ENCODE measurements around the gene PLEK. TPM values are rescaled to one million over a fixed set of nuclear protein-coding genes. Genes with fewer than 3 reads are reported as not detected.

The PLEK gene
- total and polyA plus RNA-seq, 8 donors = 0.45 to 18.1 (median 3.8) TPM

GRCh38 chr2:68431316-68431972 lies 66.4 kb downstream of the PLEK start:
- intact Hi-C loops (cut with DNase I; ENCODE audit: low total_unique reads) = no loop called here
- Histone ChIP-seq H3K4me3 (no peak overlapping the region), H3K4me1 (peaks cover 14 to 35% (median 21%) of the 10 kb centered on the region in 4 donors), H3K36me3 (no peaks in the 10 kb centered on the region), H3K9me3 (no peaks in the 10 kb centered on the region), H3K27ac (no peak overlapping the region), H3K27me3 (no peaks in the 10 kb centered on the region)
- WGBS, 5 donors = 80 to 84% (median 81%) methylated on average over 6 to 8 of the region's 8 CpGs
- no peak for TF ChIP-seq POLR2A (IDR thresholded peaks at IDR 0.05)
- no peak for TF ChIP-seq EP300 (IDR thresholded peaks at IDR 0.05)
- no peak for TF ChIP-seq POLR2AphosphoS5 (IDR thresholded peaks at IDR 0.05)
- TF ChIP-seq CTCF (IDR thresholded peaks at IDR 0.05) = no peak
- DNase-seq = no peak

DNA sequence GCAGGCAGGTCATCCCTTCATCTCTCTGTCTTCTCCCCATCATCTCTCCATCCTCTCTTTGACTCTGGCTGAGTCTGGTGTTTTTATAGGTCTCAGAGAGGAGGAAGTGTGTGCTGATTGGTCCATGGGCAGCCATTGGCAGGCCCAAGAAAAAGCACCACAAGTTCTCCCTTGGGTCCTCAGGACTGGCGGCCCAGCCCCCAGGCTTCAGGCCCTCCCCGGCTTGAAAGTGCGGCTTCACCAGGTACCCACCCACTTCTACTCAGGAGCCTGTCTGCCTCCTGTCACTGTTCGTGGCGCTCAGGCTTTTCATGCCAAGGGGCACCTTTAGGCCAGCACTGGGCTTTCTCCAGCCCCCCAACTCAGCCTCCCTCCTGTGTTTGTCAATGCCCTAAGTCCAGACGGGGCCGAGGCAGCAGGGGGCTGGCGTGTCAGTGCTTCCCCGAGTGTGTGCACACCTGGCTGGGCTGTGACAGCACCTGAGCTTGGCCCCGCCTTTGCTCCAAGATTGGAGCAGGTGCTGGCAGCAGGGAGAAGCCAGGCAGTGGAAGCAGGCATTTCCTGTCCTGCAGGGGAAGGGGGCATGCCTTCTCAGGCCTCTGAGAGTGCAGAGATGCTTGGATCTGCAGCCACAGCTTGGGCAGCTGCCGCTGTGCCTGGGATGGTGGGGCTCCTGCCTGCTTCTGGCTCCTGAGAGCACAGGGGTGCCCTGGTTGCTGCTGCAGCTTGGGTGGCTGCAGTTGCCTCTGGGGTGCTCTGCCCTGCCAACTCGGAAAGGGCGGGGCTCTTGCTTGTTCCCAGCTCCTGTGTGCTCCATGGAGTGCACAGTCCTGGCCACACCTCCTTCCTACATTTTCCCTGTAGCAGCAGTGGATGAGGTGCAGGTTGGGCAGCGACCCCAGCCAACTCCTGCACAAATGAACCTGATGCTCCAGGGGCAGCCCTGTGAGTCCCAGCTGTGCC lies 67.9 kb downstream of the PLEK start:
- WGBS, 5 donors = 55 to 70% (median 62%) methylated on average over 13 to 14 of the region's 14 CpGs
- intact Hi-C loops (cut with DNase I; ENCODE audit: low total_unique reads) = no loop called here
- DNase-seq = peak in 1 of 2 donors; percentile 75
- Histone ChIP-seq H3K27me3 (no peaks in the 10 kb centered on the region), H3K27ac (peak overlapping the region in 1 of 5 donors; percentile 4), H3K4me1 (peaks cover 11 to 26% (median 20%) of the 10 kb centered on the region in 4 donors), H3K4me3 (no peak overlapping the region), H3K36me3 (no peaks in the 10 kb centered on the region), H3K9me3 (no peaks in the 10 kb centered on the region)
- TF ChIP-seq EP300 (IDR thresholded peaks at IDR 0.05) = no peak

DNA sequence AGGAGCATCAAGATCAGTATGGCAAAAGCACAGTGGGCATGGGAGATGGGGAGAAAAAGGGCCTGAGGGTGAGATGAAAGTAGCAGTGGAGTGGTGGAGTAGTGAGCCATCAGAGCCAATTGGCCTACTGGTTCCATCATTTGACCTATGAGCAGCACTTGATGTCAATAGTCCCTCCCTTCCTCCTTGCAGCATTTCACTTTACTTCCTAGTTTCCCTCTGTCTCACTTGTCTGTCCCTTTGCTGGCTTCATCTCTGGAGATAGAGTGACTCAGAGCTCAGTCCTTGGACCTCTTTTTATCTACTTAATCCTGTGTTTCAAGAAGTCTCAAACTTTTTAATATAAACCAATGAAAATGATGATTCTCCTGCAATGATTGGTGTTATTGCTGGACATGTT lies 69.9 kb downstream of the PLEK start:
- H3K27me3 ChIP-seq = no peaks in the 10 kb centered on the region
- intact Hi-C loops (cut with DNase I; ENCODE audit: low total_unique reads) = no loop called here
- TF ChIP-seq POLR2AphosphoS5 (IDR thresholded peaks at IDR 0.05) (no peak), POLR2A (IDR thresholded peaks at IDR 0.05) (no peak), EP300 (IDR thresholded peaks at IDR 0.05) (no peak)
- peaks cover 8 to 31% (median 20%) of the 10 kb centered on the region in 4 donors for H3K4me1 ChIP-seq
- no peak overlapping the region for H3K4me3 ChIP-seq
- no peaks in the 10 kb centered on the region for H3K9me3 ChIP-seq
- DNase-seq = no peak
- H3K27ac ChIP-seq = no peak overlapping the region
- H3K36me3 ChIP-seq = no peaks in the 10 kb centered on the region

GRCh38 chr2:68435615-68436014 lies 70.5 kb downstream of the PLEK start:
- Histone ChIP-seq H3K27me3 (no peaks in the 10 kb centered on the region), H3K36me3 (no peaks in the 10 kb centered on the region), H3K4me1 (peaks cover 8 to 37% (median 26%) of the 10 kb centered on the region in 4 donors), H3K4me3 (no peak overlapping the region), H3K27ac (peak overlapping the region in 2 of 5 donors; percentile 39), H3K9me3 (no peaks in the 10 kb centered on the region)
- TF ChIP-seq EP300 (IDR thresholded peaks at IDR 0.05) (no peak), POLR2A (IDR thresholded peaks at IDR 0.05) (no peak), CTCF (IDR thresholded peaks at IDR 0.05) (no peak), POLR2AphosphoS5 (IDR thresholded peaks at IDR 0.05) (no peak)
- DNase-seq = no peak
- intact Hi-C loops (cut with DNase I; ENCODE audit: low total_unique reads) = no loop called here

DNA sequence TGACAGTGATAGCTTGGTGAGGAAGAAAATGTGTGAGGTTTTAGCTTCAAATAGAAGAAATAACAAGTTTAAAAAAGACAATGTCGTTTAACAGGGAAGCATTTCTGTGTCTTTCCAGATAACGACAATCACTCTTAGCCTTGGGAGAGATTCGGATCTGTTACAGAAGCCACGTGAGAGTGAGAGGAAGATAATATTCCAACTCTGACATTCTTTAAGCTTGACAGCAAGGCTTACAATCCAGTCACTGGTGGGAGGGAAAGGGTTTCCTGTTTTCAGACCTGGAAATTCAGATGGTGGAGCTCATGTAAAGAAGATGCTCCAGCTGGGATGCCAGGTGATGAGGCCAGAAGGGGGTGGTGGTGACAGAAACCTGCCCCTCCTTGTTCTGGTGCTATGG lies 71.2 kb downstream of the PLEK start:
- intact Hi-C loops (cut with DNase I; ENCODE audit: low total_unique reads) = no loop called here
- H3K27ac ChIP-seq = peak overlapping the region in 3 of 5 donors; percentile 9 to 39 (median 39)
- no peaks in the 10 kb centered on the region for H3K27me3 ChIP-seq
- H3K36me3 ChIP-seq = no peaks in the 10 kb centered on the region
- WGBS, 5 donors = 51 to 75% (median 64%) methylated on average over 4 of the region's 4 CpGs
- no peak overlapping the region for H3K4me3 ChIP-seq
- no peaks in the 10 kb centered on the region for H3K9me3 ChIP-seq
- peaks cover 11 to 41% (median 33%) of the 10 kb centered on the region in 4 donors for H3K4me1 ChIP-seq
- TF ChIP-seq CTCF (IDR thresholded peaks at IDR 0.05) (no peak), POLR2A (IDR thresholded peaks at IDR 0.05) (no peak), POLR2AphosphoS5 (IDR thresholded peaks at IDR 0.05) (no peak), EP300 (IDR thresholded peaks at IDR 0.05) (no peak)
- DNase-seq = no peak
